Fibroblast of the aortic adventitia (primary cell): Measurements from ENCODE around the gene VTI1A. TPM values are rescaled to one million over a fixed set of nuclear protein-coding genes. Genes with fewer than 3 reads are reported as not detected.

Experiments
- DNase-seq: peaks from one replicate; pipeline ENCODE4 v3.0.0-alpha.2; 2010; ENCODE audit warnings: low read depth
- H3K4me3 ChIP-seq: 2 replicates; pipeline ENCODE4 v1.5.1; 2011; ENCODE audit warnings: low read depth, mild to moderate bottlenecking, control low read depth, low read length, moderate library complexity
- CTCF ChIP-seq: IDR thresholded peaks from 2 replicates; pipeline ENCODE4 v1.5.1; 2011; ENCODE audit warnings: mild to moderate bottlenecking, low read length, control low read depth, inconsistent platforms; ENCODE audit not compliant: insufficient read depth
- total RNA-seq: library from RNA; depleted of rRNA; stranded (reverse); fragments of >200 nt; gene quantifications from 2 replicates; pipeline ENCODE4 v1.2.3, GENCODE V29; 2012; ENCODE audit warnings: low replicate concordance

The VTI1A gene
- total RNA-seq, 1 donor, result 44.5 TPM

GRCh38 chr10:112562809-112563663 lies 116.0 kb downstream of the VTI1A start:
- no peak for DNase-seq
- TF ChIP-seq CTCF, result no peak

GRCh38 chr10:112564337-112564736 lies 117.3 kb downstream of the VTI1A start:
- DNase-seq, result no peak
- H3K4me3 ChIP-seq, result no peak overlapping the region
- no peak for TF ChIP-seq CTCF

More at GRCh38 chr10:112562809-112563663, 116.0 kb downstream of the VTI1A start:
- H3K4me3 ChIP-seq, result no peak overlapping the region

GRCh38 chr10:112565434-112566053 lies 118.5 kb downstream of the VTI1A start:
- H3K4me3 ChIP-seq, result no peak overlapping the region
- peak; percentile 85 for TF ChIP-seq CTCF
- peak; percentile 84 for DNase-seq

- no peak for DNase-seq
- no peak for TF ChIP-seq CTCF
- no peak overlapping the region for H3K4me3 ChIP-seq
Measured at GRCh38 chr10:112570585-112570984, 123.6 kb downstream of the VTI1A start.

GRCh38 chr10:112579578-112579977 lies 132.6 kb downstream of the VTI1A start:
- no peak for DNase-seq
- TF ChIP-seq CTCF, result no peak
- no peak overlapping the region for H3K4me3 ChIP-seq

- DNase-seq, result no peak
Measured at GRCh38 chr10:112580267-112580666, 133.3 kb downstream of the VTI1A start.

More at GRCh38 chr10:112580267-112580666, 133.3 kb downstream of the VTI1A start:
- TF ChIP-seq CTCF, result no peak
- H3K4me3 ChIP-seq, result no peak overlapping the region
